HCT116 (cell line): Measurements from ENCODE around the gene TOLLIP. TPM values are rescaled to one million over a fixed set of nuclear protein-coding genes. Genes with fewer than 3 reads are reported as not detected.

Source experiments
- ATAC-seq: fragments of 200-7000 bp; cut with Tn5 transposase; 2 replicates; pipeline ENCODE4 v1.9.1; 2020; ENCODE audit warnings: mild to moderate bottlenecking, moderate library complexity
- BruUV-seq: library from RNA; stranded (reverse); fragments of 400-500 nt; replicated peaks from 2 replicates; lab custom pipeline; 2021; lab: Mats Ljungman, UMichigan
- CTCF ChIA-PET: fragments of 300-600 bp; sonication (Branson Sonifier 250); formaldehyde crosslinking; loops from one replicate; lab custom pipeline; 2021; ENCODE audit warnings: antibody characterized with exemption; lab: Charles Lee
- POLR2A ChIA-PET: fragments of 300-600, 350-600 bp; sonication (Branson Sonifier 250); formaldehyde crosslinking; loops from one replicate; lab custom pipeline; 2021; ENCODE audit warnings: antibody characterized with exemption; lab: Charles Lee
- RAD21 ChIA-PET, 2 experiments: fragments of 300-600 bp; sonication (Branson Sonifier 250); formaldehyde crosslinking; loops; one replicate each; lab custom pipeline; 2023; ENCODE audit warnings: low total read pairs in 2 of 2; ENCODE audit not compliant: uncharacterized antibody in 2 of 2, unreplicated experiment in 2 of 2, low non-redundant PET in 1 of 2; lab: Charles Lee
- DNase-seq: peaks from one replicate; pipeline ENCODE4 v3.0.0-alpha.2; 2010; ENCODE audit warnings: low read depth, low spot score
- H2AFZ ChIP-seq: fragments of 200-600 bp; shearing (Covaris generic), sonication (generic); 2 replicates; pipeline ENCODE4 v1.6.1; 2017; ENCODE audit warnings: low read depth, mixed run types, mixed read lengths, antibody characterized with exemption, low read length; ENCODE audit not compliant: poor library complexity, severe bottlenecking
- H3K27ac ChIP-seq: 2 replicates; pipeline ENCODE4 v1.5.1; 2012; ENCODE audit warnings: low read depth, low read length
- H3K27me3 ChIP-seq: fragments of 200-600 bp; sonication (generic); 2 replicates; pipeline ENCODE4 v1.6.1; 2016; ENCODE audit warnings: mixed run types, low read length, mixed read lengths; ENCODE audit not compliant: insufficient read depth
- H3K36me3 ChIP-seq, 2 experiments: fragments of 200-500 bp in 1 of 2; fragments of 200-600 bp in 1 of 2; sonication (Bioruptor generic) in 1 of 2; sonication (generic) in 1 of 2; 2 replicates each; pipeline versions ENCODE4 v1.5.1 to v1.6.1; 2014 to 2016; ENCODE audit warnings: low read length in 2 of 2, inconsistent platforms in 1 of 2, mixed read lengths in 1 of 2, mixed run types in 1 of 2; ENCODE audit not compliant: insufficient read depth in 2 of 2, control insufficient read depth in 1 of 2
- H3K4me1 ChIP-seq, 2 experiments: fragments of 200-600 bp in 1 of 2; sonication (generic) in 1 of 2; 2 replicates each; pipeline versions ENCODE4 v1.5.1 to v1.6.1; 2012 to 2017; ENCODE audit warnings: low read length in 2 of 2, inconsistent platforms in 1 of 2, mild to moderate bottlenecking in 1 of 2, mixed read lengths in 1 of 2, mixed run types in 1 of 2, moderate library complexity in 1 of 2; ENCODE audit not compliant: insufficient read depth in 2 of 2, control insufficient read depth in 1 of 2
- H3K4me2 ChIP-seq: fragments of 200-600 bp; sonication (generic); 2 replicates; pipeline ENCODE4 v1.6.1; 2017; ENCODE audit warnings: mixed run types, low read length, mixed read lengths
- H3K4me3 ChIP-seq, 2 experiments: fragments of 200-600 bp in 1 of 2; sonication (generic) in 1 of 2; replicated peaks in 1 of 2; 2 replicates each; pipeline ENCODE4 v1.5.1; 2011 to 2016; ENCODE audit warnings: low read length in 2 of 2, control low read depth in 1 of 2, low read depth in 1 of 2, mild to moderate bottlenecking in 1 of 2, mixed read lengths in 1 of 2, mixed run types in 1 of 2
- H3K79me2 ChIP-seq: fragments of 200-600 bp; sonication (generic); 2 replicates; pipeline ENCODE4 v1.6.1; 2017; ENCODE audit warnings: mild to moderate bottlenecking, mixed run types, low read length, moderate library complexity, mixed read lengths; ENCODE audit not compliant: insufficient read depth
- H3K9ac ChIP-seq: fragments of 200-600 bp; sonication (generic); 2 replicates; pipeline ENCODE4 v1.6.1; 2016; ENCODE audit warnings: low read length, mixed read lengths
- H3K9me2 ChIP-seq: fragments of 200-600 bp; sonication (generic), shearing (Covaris generic); 2 replicates; pipeline ENCODE4 v1.6.1; 2017; ENCODE audit warnings: mixed run types, mild to moderate bottlenecking, moderate library complexity; ENCODE audit not compliant: insufficient read depth
- H3K9me3 ChIP-seq, 2 experiments: fragments of 200-500 bp in 1 of 2; fragments of 200-600 bp in 1 of 2; sonication (Bioruptor generic) in 1 of 2; sonication (generic) in 1 of 2; 2 replicates each; pipeline ENCODE4 v1.6.1; 2014 to 2017; ENCODE audit warnings: low read length in 2 of 2, mixed read lengths in 2 of 2, inconsistent platforms in 1 of 2, low read depth in 1 of 2, mild to moderate bottlenecking in 1 of 2, mixed run types in 1 of 2, moderate library complexity in 1 of 2; ENCODE audit not compliant: control insufficient read depth in 1 of 2, insufficient read depth in 1 of 2
- H4K20me1 ChIP-seq: fragments of 200-600 bp; sonication (generic), shearing (Covaris generic); 2 replicates; pipeline ENCODE4 v1.6.1; 2017; ENCODE audit warnings: mixed run types, mild to moderate bottlenecking, moderate library complexity; ENCODE audit not compliant: insufficient read depth
- CBX3 ChIP-seq: IDR thresholded peaks from 2 replicates; pipeline ENCODE4 v1.6.1; 2012; ENCODE audit warnings: low read depth
- CEBPB ChIP-seq: IDR thresholded peaks from 2 replicates; pipeline ENCODE4 v1.6.1; 2012; ENCODE audit warnings: low read depth
- EGR1 ChIP-seq: IDR thresholded peaks from 2 replicates; pipeline ENCODE4 v1.6.1; 2012; ENCODE audit warnings: low read depth
- EZH2phosphoT487 ChIP-seq: fragments of 200-600 bp; IDR thresholded peaks from 2 replicates; pipeline ENCODE4 v1.6.1; 2018; ENCODE audit warnings: antibody characterized with exemption, borderline replicate concordance
- FOSL1 ChIP-seq: IDR thresholded peaks from 2 replicates; pipeline ENCODE4 v1.6.1; 2012; ENCODE audit warnings: low read depth
- POLR2A ChIP-seq: IDR thresholded peaks from 2 replicates; pipeline ENCODE4 v1.7.0; 2011; ENCODE audit warnings: borderline replicate concordance; ENCODE audit not compliant: insufficient read depth, insufficient read length; ENCODE audit errors: extremely low read depth
- RAD21 ChIP-seq: IDR thresholded peaks from 2 replicates; pipeline ENCODE4 v1.6.1; 2012; ENCODE audit warnings: low read depth, mild to moderate bottlenecking
- SIN3A ChIP-seq: IDR thresholded peaks from 2 replicates; pipeline ENCODE4 v1.6.1; 2012; ENCODE audit warnings: low read depth
- TCF7L2 ChIP-seq: IDR thresholded peaks from 2 replicates; pipeline ENCODE4 v1.7.0; 2011; ENCODE audit warnings: borderline replicate concordance, inconsistent platforms; ENCODE audit not compliant: insufficient read depth, insufficient read length; ENCODE audit errors: extremely low read depth
- intact Hi-C: fragments of 100-400 bp; cut with micrococcal nuclease; formaldehyde crosslinking; loops from 2 replicates; pipeline ENCODE4 v1.10.0; 2022
- total RNA-seq: library from RNA; stranded (reverse); gene quantifications from one replicate; pipeline ENCODE4 v1.2.1, GENCODE V29; 2021; ENCODE audit not compliant: unreplicated experiment
- TF ChIP-seq, protein P1 (sequence below): IDR thresholded peaks from 2 replicates; pipeline ENCODE4 v1.6.1; 2012; ENCODE audit warnings: low read depth
- TF ChIP-seq, protein P2 (sequence below): IDR thresholded peaks from 2 replicates; pipeline ENCODE4 v1.6.1; 2012
- TF ChIP-seq, protein P3 (sequence below): IDR thresholded peaks from 2 replicates; pipeline ENCODE4 v1.6.1; 2012

The TOLLIP gene
- total RNA-seq, 1 experiment from 2014 or later: 28.5 TPM

DNA sequence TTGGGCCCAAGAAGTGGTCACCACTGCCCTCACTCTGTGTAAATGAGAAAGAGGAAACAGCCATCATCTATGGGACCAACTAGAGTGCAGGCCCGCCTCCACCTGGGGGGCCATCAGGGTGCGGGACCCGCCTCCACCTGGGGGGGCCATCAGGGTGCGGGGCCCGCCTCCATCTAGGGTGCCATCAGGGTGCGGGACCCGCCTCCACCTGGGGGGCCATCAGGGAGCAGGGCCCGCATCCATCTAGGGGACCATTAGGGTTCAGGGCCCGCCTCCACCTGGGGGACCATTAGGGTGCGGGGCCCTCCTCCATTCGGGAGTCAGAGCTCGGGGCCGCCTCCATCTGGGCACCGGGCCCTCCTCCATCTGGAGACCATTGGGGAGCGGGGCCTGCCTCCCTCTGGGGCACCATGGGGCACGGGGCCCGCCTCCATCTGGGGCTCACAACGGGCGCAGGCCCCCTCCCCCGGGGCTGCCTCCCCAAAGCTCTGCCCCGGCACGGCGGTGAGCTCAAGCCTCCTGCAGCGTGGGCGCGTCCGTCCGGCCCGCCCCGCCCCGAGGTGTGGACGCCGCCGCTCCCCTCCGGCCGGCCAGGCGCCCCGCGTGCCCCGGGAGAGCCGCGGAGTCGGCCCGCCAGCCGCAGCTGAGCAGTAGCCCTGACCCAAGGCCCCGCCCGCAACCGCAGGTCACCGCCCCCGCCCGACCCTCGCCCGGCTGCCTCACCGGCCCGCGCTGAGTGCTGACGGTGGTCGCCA is 512 bp downstream of the TOLLIP start:
- H3K27me3 ChIP-seq: no peaks in the 10 kb centered on the region
- H3K9ac ChIP-seq: peak overlapping the region; percentile 66
- no TSS peak for BruUV-seq
- H3K4me2 ChIP-seq: peak overlapping the region; percentile 98
- H3K9me3 ChIP-seq: peaks cover 0 to 15% of the 10 kb centered on the region in 2 experiments; a peak in 1 of 4 replicates
- intact Hi-C loops: loop anchor here (5.0 kb wide), 1 partner anchor 47 kb away; no protein-coding TSS in a partner anchor
- no peaks in the 10 kb centered on the region for H3K9me2 ChIP-seq
- ATAC-seq: peak; percentile 69
- H3K79me2 ChIP-seq: peaks cover 24% of the 10 kb centered on the region
- peak; percentile 51; the same call in 1 of the 2 replicates for TF ChIP-seq EGR1
- no peak for TF ChIP-seq CEBPB
- TF ChIP-seq, all 23 proteins: peak for 1
- Histone ChIP-seq H3K27ac (peak overlapping the region; percentile 59; the same call in 1 of the 2 replicates), H3K36me3 (no peaks in the 10 kb centered on the region), H4K20me1 (no peaks in the 10 kb centered on the region), H3K4me1 (peaks cover 5 to 25% of the 10 kb centered on the region in 2 experiments; a peak in 3 of 4 replicates), H2AFZ (no peak overlapping the region), H3K4me3 (peak overlapping the region; percentile 62 to 82)
- POLR2A ChIA-PET: no interaction called here
- RAD21 ChIA-PET: no interaction called here
- CTCF ChIA-PET: no interaction called here
- DNase-seq: no peak

DNA sequence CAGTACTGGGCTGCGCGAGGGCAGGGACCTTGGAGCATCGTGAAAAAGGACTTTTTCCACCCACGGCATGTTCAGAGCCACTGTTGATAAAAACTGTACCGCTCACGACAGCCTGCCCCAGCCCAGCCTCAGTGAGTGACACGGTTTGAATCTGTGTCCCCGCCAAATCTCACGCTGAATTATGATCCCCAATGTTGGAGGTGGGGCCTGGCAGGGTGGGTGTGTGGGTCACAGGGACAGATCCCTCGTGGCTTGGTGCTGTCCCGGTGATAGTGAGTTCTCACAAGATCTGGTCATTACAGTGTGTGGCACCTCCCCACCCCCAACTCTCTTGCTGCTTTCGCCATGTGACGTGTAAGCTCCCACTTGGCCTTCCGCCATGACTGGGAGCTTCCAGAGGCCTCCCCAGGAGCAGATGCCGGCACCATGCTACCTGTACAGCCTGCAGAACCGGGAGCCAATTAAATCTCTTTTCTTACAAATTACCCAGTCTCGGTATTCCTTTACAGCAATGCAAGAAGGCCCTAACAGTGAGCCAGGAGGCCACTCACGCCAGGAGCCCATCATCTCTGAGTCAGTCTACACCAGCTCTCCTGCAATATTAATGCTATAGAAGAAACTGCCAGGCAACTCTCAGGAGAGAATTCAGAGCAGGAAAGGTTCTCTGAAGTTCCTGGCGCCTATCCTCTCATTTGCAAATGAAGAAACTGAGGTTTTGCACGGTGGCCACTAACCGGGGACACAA is 1.3 kb downstream of the TOLLIP start:
- peaks cover 5 to 27% of the 10 kb centered on the region in 2 experiments; a peak in 3 of 4 replicates for H3K4me1 ChIP-seq
- no peaks in the 10 kb centered on the region for H3K27me3 ChIP-seq
- H2AFZ ChIP-seq: no peak overlapping the region
- peaks cover 0 to 15% of the 10 kb centered on the region in 2 experiments; a peak in 1 of 4 replicates for H3K9me3 ChIP-seq
- BruUV-seq: TSS peak; percentile 42
- no peaks in the 10 kb centered on the region for H4K20me1 ChIP-seq
- ATAC-seq (no peak), DNase-seq (no peak)
- peak overlapping the region; percentile 66 for H3K9ac ChIP-seq
- ChIA-PET RAD21 (no interaction called here), POLR2A (no interaction called here), CTCF (no interaction called here)
- intact Hi-C loops: loop anchor here (5.0 kb wide), 1 partner anchor 46 kb away; no protein-coding TSS in a partner anchor
- H3K27ac ChIP-seq: no peak overlapping the region; the same call in 1 of the 2 replicates
- peak overlapping the region; percentile 98 for H3K4me2 ChIP-seq
- H3K4me3 ChIP-seq: peak overlapping the region; percentile 62 to 82
- no peaks in the 10 kb centered on the region for H3K9me2 ChIP-seq
- H3K36me3 ChIP-seq: no peaks in the 10 kb centered on the region
- peaks cover 25% of the 10 kb centered on the region for H3K79me2 ChIP-seq
- no peak for TF ChIP-seq SIN3A
- TF ChIP-seq, protein P1, sequence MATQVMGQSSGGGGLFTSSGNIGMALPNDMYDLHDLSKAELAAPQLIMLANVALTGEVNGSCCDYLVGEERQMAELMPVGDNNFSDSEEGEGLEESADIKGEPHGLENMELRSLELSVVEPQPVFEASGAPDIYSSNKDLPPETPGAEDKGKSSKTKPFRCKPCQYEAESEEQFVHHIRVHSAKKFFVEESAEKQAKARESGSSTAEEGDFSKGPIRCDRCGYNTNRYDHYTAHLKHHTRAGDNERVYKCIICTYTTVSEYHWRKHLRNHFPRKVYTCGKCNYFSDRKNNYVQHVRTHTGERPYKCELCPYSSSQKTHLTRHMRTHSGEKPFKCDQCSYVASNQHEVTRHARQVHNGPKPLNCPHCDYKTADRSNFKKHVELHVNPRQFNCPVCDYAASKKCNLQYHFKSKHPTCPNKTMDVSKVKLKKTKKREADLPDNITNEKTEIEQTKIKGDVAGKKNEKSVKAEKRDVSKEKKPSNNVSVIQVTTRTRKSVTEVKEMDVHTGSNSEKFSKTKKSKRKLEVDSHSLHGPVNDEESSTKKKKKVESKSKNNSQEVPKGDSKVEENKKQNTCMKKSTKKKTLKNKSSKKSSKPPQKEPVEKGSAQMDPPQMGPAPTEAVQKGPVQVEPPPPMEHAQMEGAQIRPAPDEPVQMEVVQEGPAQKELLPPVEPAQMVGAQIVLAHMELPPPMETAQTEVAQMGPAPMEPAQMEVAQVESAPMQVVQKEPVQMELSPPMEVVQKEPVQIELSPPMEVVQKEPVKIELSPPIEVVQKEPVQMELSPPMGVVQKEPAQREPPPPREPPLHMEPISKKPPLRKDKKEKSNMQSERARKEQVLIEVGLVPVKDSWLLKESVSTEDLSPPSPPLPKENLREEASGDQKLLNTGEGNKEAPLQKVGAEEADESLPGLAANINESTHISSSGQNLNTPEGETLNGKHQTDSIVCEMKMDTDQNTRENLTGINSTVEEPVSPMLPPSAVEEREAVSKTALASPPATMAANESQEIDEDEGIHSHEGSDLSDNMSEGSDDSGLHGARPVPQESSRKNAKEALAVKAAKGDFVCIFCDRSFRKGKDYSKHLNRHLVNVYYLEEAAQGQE: no peak
- TF ChIP-seq, protein P2, sequence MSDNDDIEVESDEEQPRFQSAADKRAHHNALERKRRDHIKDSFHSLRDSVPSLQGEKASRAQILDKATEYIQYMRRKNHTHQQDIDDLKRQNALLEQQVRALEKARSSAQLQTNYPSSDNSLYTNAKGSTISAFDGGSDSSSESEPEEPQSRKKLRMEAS: no peak
- no peak for TF ChIP-seq RAD21
- TF ChIP-seq EGR1: no peak
- TF ChIP-seq, protein P3, sequence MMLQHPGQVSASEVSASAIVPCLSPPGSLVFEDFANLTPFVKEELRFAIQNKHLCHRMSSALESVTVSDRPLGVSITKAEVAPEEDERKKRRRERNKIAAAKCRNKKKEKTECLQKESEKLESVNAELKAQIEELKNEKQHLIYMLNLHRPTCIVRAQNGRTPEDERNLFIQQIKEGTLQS: no peak
- no peak for TF ChIP-seq EZH2phosphoT487
- TF ChIP-seq POLR2A: no peak
- TF ChIP-seq TCF7L2: no peak
- TF ChIP-seq FOSL1: no peak
- no peak for TF ChIP-seq CBX3
- no peak for TF ChIP-seq CEBPB
